Measurements from ENCODE around the gene ANKFY1. TPM values are rescaled to one million over a fixed set of nuclear protein-coding genes. Genes with fewer than 3 reads are reported as not detected.

ANKFY1 gene
- total and polyA plus RNA-seq, 9 of the 15 experiments (the other 6 are each of a cell fraction or from before 2014, with no cell fraction given), result 4.3 to 25.6 (median 12.2) TPM

DNA sequence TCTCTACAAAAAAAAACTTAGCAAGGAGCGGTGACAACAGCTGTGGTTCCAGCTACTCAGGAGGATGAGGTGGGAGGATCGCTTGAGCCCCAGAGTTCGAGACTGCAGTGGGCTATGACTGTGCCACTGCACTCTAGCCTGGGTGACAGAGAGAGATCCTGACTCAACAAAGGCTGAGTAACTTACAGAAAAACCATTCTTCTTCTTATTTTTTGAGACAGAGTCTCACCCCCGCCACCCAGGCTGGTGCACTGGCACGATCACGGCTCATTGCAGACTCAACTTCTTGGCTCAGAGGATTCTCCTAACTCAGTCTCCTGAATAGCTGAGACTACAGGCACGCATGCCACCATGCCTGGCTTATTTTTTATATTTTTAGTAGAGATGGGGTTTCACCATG lies 64.8 kb downstream of the ANKFY1 start:
- no TSS peak for BruUV-seq (replicated peaks)
- Histone ChIP-seq H3K79me2 (ENCODE audit: control insufficient read depth, insufficient read depth, low read length) (no peaks in the 10 kb centered on the region), H3K4me1 (replicated peaks in 1 of 2; ENCODE audit: control insufficient read depth in 2 of 2, insufficient read depth in 2 of 2, low read length in 2 of 2) (no peaks in the 10 kb centered on the region; a peak in 1 of 5 replicates), H3K36me3 (ENCODE audit: control insufficient read depth, insufficient read depth, low read length) (peaks cover 42% of the 10 kb centered on the region), H3K4me3 (no peak overlapping the region), H3K27ac (ENCODE audit: extremely low read depth, low read depth, low read length) (no peak overlapping the region), H2AFZ (ENCODE audit: low read depth, low read length) (no peak overlapping the region), H3K27me3 (ENCODE audit: control insufficient read depth in 2 of 2, insufficient read depth in 2 of 2, low read length in 2 of 2) (no peaks in the 10 kb centered on the region), H3K9ac (ENCODE audit: insufficient read depth in 1 of 2, low read depth in 2 of 2, low read length in 2 of 2) (no peak overlapping the region), H4K20me1 (replicated peaks; ENCODE audit: control insufficient read depth, insufficient read depth, low read length) (0 out of 2 replicates have a peak, but pooled peaks cover 3% of the 10 kb centered on the region), H3K4me2 (ENCODE audit: insufficient read depth, low read length) (no peak overlapping the region), H3K9me1 (ENCODE audit: control insufficient read depth, insufficient read depth, low read length) (no peaks in the 10 kb centered on the region), H3K9me3 (replicated peaks; ENCODE audit: control insufficient read depth, insufficient read depth, low read depth, low read length) (no peaks in the 10 kb centered on the region)
- ATAC-seq (no peak), DNase-seq (ENCODE audit: extremely low read depth in 1 of 4, low spot score in 3 of 4) (no peak), FAIRE-seq (no peak)
- in situ Hi-C loops (cut with MboI), result no loop called here
- ChIA-PET POLR2A (no interaction called here), CTCF (ENCODE audit: low intra/inter-chr PET ratio) (interaction anchor here (0.6 to 1.8 kb wide), 3 partner anchors 27 to 501 kb away, joined by 4 to 12 read pairs (median 4); no protein-coding TSS in a partner anchor)
- WGBS (ENCODE audit: insufficient coverage, low coverage, missing lambda C conversion rate), result 75% methylated on average over 5 of the region's 7 CpGs
- intact Hi-C loops (cut with micrococcal nuclease), result no loop called here
- TF ChIP-seq TEAD4 (IDR thresholded peaks at IDR 0.05; ENCODE audit: low read length) (no peak), TEAD4 (CRISPR knock-in tag; IDR thresholded peaks at IDR 0.05; ENCODE audit: borderline replicate concordance) (no peak), RNF2 (IDR thresholded peaks at IDR 0.05) (no peak), DPF2 (IDR thresholded peaks at IDR 0.05) (no peak), ZNF23 (CRISPR knock-in tag; IDR thresholded peaks at IDR 0.05) (no peak), SIN3B (IDR thresholded peaks at IDR 0.05; ENCODE audit: low read depth) (no peak), MBD2 (IDR thresholded peaks at IDR 0.05; ENCODE audit: borderline replicate concordance, low read depth) (no peak), MCM5 (IDR thresholded peaks at IDR 0.05; ENCODE audit: low read depth) (no peak), PHB2 (IDR thresholded peaks at IDR 0.05; ENCODE audit: low read depth) (no peak)
- TF ChIP-seq, protein P1, sequence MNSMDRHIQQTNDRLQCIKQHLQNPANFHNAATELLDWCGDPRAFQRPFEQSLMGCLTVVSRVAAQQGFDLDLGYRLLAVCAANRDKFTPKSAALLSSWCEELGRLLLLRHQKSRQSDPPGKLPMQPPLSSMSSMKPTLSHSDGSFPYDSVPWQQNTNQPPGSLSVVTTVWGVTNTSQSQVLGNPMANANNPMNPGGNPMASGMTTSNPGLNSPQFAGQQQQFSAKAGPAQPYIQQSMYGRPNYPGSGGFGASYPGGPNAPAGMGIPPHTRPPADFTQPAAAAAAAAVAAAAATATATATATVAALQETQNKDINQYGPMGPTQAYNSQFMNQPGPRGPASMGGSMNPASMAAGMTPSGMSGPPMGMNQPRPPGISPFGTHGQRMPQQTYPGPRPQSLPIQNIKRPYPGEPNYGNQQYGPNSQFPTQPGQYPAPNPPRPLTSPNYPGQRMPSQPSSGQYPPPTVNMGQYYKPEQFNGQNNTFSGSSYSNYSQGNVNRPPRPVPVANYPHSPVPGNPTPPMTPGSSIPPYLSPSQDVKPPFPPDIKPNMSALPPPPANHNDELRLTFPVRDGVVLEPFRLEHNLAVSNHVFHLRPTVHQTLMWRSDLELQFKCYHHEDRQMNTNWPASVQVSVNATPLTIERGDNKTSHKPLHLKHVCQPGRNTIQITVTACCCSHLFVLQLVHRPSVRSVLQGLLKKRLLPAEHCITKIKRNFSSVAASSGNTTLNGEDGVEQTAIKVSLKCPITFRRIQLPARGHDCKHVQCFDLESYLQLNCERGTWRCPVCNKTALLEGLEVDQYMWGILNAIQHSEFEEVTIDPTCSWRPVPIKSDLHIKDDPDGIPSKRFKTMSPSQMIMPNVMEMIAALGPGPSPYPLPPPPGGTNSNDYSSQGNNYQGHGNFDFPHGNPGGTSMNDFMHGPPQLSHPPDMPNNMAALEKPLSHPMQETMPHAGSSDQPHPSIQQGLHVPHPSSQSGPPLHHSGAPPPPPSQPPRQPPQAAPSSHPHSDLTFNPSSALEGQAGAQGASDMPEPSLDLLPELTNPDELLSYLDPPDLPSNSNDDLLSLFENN (IDR thresholded peaks at IDR 0.05; ENCODE audit: low read depth in 2 of 2, low read length in 2 of 2), result no peak

Data from K562 (cell line).